Myocyte (in vitro differentiated cells): ENCODE results near the gene ALX4. TPM values are rescaled to one million over a fixed set of nuclear protein-coding genes. Genes with fewer than 3 reads are reported as not detected.

Source experiments
- DNase-seq: peaks from one replicate; pipeline ENCODE4 v3.0.0-alpha.2; 2012; ENCODE audit warnings: low read depth
- total RNA-seq: library from RNA; depleted of rRNA; stranded (reverse); fragments of >200 nt; gene quantifications from 2 replicates; pipeline ENCODE4 v1.2.3, GENCODE V29; 2014

The ALX4 gene
- total RNA-seq, 1 donor from 2014 or later = not detected

DNA sequence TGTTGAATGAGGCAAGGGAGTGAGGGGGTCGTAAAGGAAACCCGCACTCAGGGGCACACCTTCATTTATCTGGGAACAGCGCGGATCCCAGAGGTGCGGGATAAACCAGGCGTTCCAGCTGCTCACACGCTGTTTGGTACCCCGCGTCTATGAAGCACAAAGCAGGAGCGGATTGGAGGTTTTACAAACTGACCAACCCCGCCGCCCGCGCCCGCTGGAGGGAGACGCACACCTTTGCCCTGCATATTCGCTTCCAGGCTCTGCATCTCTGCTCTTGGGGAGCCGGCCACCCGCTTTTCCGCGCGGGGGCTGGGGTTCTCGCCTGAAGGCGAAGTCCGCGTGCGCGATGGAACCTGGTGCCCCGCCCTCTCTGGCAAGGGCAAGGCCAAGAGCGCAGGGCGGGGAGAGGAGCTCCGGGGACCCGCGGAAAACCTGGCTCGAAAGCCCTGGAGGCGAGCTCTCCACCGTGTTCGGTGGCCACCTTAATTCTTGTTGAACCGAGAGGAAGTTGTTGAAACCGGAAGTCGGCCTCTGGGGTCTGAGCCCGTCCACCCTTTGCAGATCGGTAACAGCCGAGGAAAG is 6.8 kb upstream of the ALX4 start:
- DNase-seq = no peak

DNA sequence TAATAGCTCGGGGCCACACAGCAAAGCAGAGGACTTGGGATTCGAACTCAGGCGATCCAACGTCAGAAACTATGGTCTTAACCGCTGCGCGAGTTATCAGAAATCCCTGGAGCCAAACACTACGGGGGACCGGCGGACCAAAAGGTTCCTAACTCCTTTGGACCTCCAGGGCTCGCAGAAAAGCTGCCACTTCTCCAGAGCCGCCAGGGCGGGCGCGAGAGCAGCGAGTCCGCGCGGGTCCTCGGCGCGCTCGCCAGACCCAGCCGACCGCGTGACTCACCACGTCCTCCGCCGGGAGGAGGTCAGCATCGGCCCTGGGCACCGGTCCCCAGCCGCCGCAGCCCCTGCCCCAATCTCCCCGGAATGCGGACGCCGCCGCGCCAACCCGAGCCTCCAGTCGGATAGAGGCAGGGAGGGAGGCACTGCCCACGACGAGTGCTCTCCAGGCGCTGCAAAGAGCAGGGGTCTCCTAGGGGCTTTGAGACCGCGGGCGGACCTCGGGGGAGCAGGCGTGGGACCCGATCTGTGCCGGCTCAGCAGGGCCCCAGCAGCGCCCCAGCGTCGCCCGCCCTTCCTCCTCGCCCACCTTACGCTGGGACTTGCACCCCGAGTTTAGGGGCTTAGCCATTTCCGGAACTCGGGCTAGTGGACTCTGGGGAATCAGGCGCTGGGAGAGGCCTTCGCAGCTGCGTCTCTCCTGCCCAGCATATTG is 6.2 kb upstream of the ALX4 start:
- DNase-seq = peak; percentile 48

GRCh38 chr11:44314733-44315132 is 4.8 kb upstream of the ALX4 start:
- no peak for DNase-seq

DNA sequence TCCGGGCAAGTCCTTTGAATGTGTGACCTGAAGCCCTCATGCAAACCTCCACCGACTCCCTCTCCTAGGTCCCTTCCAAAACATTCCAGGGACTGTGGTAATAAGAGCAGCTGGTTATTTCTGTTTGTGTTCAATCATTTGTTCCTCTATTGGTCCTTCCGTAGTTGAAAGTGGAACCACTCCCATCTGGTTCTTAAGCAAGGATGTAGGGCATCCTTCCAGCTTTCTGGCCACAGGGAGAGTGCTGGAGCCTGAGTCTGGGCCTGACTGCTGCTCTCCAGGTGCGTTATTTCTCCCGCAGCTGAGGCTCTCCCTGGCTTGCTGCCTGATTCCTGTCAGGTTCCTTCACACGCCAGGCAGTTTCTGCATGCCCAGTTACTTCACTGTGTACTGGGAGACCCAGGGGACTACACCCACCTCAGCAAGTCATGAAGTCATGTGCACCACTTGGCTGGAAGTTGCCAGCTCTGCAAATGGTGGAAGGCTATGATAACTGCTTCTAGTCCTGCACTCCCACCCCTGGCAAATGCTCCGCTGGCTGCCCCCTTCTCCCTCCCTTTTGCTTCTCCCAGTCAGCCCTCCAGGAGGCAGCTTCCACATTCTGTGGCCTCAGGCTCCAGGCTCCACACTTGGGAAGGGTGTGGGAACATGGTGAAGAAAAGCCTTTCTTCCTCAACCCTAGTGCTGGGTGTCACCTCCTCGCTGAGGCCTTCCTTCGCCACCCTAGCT is 4.0 kb upstream of the ALX4 start:
- no peak for DNase-seq

GRCh38 chr11:44312876-44313275 is 2.9 kb upstream of the ALX4 start:
- no peak for DNase-seq

DNA sequence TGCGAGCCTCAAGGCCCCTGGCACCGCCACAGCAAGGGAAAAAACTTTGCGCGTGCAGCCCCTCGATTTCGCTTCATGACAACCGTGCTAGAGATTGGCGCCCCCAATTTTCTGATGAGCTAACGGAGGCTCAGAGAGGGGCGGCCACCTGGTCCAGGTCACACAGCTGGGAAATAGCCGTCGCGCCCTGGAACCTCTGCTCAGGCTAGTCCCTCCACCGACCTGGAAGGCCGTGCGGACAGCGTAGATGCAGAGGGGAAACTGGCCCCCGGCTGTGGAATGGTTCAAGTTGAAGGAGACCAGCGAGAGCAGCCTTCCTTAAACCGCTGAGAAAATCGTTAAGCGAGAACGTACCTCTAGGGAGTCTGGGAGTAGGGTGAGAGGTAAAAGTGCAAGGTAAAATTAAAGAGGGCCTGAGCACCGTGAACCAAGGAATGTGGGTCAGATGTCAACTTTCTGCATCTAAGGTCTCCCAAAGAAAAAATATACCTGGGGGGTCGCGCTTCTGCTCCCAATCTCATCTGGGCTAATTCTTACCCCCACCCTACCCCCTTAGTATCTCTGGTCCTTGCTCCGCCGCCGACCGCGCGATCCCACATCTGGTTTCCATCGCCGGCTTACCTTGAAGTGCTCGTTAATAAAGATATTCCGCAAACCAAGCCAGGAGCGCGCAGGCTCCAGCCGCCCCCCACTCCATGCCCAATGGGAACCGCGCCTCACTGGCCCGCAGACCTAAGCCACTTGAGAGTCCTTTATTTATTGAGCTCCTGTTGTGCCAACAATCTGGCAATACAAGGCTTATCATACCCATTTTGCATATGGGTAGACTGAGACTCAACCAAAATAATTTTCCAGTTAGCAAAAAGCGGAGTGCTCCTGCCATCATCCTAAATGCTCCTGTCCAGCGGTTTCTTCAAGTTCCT is 1.7 kb upstream of the ALX4 start:
- no peak for DNase-seq

- no peak for DNase-seq
Measured at GRCh38 chr11:44310463-44311272, 729 bp upstream of the ALX4 start.

GRCh38 chr11:44310206-44310462 is 195 bp upstream of the ALX4 start:
- DNase-seq = no peak

GRCh38 chr11:44308923-44309477 is 939 bp downstream of the ALX4 start:
- DNase-seq = no peak

GRCh38 chr11:44308256-44308922 is 1.6 kb downstream of the ALX4 start:
- no peak for DNase-seq

- DNase-seq = no peak
Measured at GRCh38 chr11:44307340-44308099, 2.4 kb downstream of the ALX4 start.

GRCh38 chr11:44306918-44307244 is 3.1 kb downstream of the ALX4 start:
- no peak for DNase-seq

DNA sequence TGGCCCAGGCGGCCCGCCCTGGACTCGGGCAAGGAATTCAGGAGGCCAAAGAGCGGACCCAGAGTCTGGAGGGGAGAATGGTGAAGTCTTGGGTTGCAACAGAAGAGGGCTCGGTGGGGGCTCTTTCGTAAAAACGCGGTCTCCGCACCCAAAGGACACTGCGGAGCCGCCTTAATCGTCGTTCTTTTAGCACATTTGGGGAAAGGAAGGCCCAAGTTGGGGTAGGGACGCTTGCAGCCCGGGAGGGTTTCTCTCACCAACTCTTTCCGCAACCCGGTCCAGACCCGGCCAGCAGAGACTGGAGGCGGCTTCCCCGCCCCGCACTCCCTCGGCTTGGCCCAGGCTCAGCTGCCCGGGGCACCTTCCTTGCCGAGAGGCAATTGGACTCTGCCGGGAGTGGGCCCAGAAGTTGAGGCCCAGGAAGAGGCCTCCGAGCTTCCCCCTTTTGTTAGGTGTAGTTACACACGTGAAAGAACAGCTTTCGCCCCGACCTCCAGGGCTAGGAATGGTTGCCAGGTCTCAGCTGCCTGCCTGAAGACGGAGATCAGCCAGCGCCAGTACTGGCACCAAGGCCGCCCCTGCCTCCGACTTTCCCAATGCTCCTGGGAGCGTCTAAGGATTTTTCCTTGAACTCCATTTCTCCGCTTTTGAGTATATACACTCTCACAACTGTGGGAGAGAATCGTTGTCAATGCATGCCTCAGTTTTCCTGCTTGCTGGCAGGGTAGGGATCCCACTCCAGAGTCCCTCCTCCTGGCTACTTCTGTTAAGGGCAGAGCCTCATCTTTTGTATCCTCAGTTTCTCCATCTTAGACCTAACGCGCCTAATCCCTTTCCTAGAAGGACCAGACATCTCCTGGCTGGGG is 3.7 kb downstream of the ALX4 start:
- DNase-seq = no peak

DNA sequence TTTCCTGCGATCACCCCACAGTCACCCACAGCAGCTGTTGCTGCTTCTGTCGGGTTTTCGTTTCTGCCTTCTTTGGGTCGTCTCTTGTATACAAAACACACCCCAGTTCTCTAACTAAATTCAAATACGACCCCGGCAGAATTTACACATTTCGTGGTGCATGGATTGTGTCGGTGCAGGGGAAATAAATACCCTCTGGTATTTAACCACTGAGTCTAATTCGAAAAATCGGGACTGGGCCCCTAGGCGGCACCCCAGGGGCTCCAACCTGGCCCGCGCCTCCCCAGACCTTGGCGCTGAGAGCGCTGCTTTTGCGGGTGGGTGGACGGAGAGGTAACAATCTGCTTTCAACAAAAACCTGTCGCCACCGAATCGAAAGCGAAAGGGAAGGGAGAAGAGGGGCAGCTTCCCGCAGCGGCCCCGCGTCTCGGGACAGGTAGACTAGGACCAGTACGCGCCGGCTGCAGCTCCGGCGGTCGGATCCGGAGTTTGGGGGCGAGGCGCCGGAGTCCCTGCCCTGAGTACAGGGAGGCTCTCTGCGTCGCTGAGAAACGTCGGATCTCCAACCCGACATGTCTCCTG is 4.4 kb downstream of the ALX4 start:
- no peak for DNase-seq

DNA sequence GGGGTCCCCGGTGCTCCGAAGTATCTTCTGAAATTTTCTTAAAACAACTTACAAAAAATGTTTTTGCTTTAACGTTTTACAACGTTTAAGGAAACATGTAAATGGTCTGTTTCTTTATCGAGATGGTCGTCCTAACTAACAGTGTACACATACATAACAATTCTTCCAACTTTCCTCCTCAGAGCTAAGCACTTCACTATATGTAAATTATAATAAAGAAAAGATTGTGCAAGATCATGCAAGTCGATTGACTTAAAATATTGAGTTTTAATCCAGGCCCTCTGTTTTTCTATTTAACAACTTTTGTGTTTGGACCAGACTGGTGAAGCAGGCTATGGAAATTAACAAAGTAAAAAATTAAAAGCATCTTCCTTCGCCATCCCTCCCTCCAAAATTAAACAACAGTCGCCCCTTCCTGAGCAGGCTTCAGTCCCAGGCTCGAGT is 4.9 kb downstream of the ALX4 start:
- no peak for DNase-seq

DNA sequence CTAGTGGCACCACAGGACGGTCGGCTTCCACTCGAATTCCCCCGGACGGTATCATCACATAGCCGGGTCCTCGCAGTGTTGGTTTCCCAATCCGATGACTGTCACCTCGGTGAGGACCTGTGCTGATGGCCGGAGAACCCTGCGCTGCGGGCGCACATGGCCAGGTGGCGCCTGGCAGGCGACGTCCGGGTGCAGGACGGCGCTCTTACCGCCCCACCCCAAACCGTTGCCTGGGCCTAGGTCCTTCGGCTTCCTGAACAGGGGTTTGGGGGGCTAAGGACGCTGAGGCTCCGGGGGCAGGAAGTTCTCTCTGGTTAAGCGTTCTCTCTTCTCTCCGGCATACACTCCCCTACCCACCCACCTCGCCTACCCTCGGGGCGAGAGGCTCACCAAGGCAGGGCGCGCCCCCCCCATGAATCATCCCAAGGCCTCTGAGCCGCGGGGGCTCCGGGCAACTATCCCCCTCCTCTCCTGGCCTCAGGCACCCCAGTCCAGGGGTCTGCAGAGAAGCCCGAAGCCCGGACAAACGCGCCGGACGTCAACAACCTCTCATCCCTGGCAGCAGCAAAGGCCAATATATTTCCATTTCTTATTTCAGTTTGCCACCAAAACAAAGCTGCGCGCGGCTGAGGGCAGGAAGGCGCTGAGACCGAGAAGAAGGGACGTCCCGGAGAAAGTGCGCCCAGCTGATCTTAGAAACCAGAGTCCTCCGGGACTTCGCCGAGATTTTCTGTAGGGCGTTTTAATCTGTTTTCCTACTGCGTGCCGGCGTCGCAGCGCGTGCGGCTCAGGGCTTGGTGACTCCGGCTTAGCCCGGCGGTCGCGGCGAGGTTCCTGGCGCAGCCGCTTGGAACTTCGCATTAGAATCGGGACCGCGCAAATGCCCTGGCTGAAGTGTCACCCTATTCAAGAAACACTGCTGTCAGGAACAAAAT is 5.6 kb downstream of the ALX4 start:
- no peak for DNase-seq

DNA sequence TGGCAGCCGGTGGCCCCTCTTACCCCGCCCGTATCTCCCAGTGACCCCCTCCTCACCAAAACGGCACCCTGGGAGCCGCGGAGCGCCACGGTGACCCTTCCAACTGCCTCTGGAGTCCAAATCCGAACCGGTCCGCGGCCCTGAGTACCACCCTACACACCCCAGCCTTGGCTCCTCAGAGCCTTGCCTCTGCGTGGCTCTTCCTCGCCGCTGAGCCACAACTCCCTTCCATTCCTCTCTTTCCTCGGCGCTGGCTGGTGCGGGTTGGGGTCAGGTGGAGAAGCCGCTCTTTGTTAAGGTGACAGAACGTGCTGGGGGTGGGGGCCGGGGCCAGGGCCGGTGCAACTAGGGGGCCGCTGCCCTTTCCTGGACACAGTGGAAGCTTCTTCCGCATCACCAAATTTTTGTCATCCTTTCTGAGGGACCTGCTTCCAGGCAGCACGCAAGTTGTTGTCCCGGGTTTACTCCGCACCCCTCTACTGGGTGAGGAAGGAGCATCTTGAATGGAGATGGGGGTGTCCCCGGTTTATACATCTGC is 6.5 kb downstream of the ALX4 start:
- no peak for DNase-seq
